AG09309 (cell line): ENCODE results near the gene CDC27.
"Not testable (repeated sequence)": the region's sequence is repeated elsewhere in the genome, so short reads cannot be mapped to it uniquely, and the experiment has no call there.

ENCODE experiments used
- DNase-seq: peaks from one replicate; pipeline ENCODE4 v3.0.0-alpha.2; 2010; ENCODE audit warnings: low read depth
- H3K4me3 ChIP-seq: 2 replicates; pipeline ENCODE4 v1.5.1; 2011; ENCODE audit warnings: mild to moderate bottlenecking, low read depth, low read length, moderate library complexity; ENCODE audit not compliant: control insufficient read depth
- CTCF ChIP-seq: IDR thresholded peaks from 2 replicates; pipeline ENCODE4 v1.5.1; 2011; ENCODE audit warnings: mild to moderate bottlenecking, low read depth, low read length, inconsistent platforms; ENCODE audit not compliant: insufficient read depth, control insufficient read depth; ENCODE audit errors: missing control alignments

Gene CDC27

GRCh38 chr17:47225911-47226688 is 37.0 kb upstream of the CDC27 start:
- DNase-seq, result no peak
- TF ChIP-seq CTCF, result no peak
- H3K4me3 ChIP-seq, result no peak overlapping the region

GRCh38 chr17:47225436-47225858 is 36.4 kb upstream of the CDC27 start:
- no peak overlapping the region for H3K4me3 ChIP-seq
- TF ChIP-seq CTCF, result no peak
- peak; percentile 59 for DNase-seq

GRCh38 chr17:47224966-47225365 is 35.9 kb upstream of the CDC27 start:
- H3K4me3 ChIP-seq, result no peak overlapping the region
- no peak for TF ChIP-seq CTCF
- DNase-seq, result no peak

- DNase-seq, H3K4me3 ChIP-seq: not testable (repeated sequence)
Measured at GRCh38 chr17:47224077-47224476, 35.0 kb upstream of the CDC27 start.

GRCh38 chr17:47223460-47223859 is 34.4 kb upstream of the CDC27 start:
- TF ChIP-seq CTCF, result no peak
- DNase-seq, result no peak
- no peak overlapping the region for H3K4me3 ChIP-seq

- TF ChIP-seq CTCF, result no peak
- no peak overlapping the region for H3K4me3 ChIP-seq
- DNase-seq, result no peak
Measured at GRCh38 chr17:47223007-47223406, 33.9 kb upstream of the CDC27 start.

- TF ChIP-seq CTCF, result no peak
- no peak overlapping the region for H3K4me3 ChIP-seq
- DNase-seq, result no peak
Measured at GRCh38 chr17:47222047-47222446, 33.0 kb upstream of the CDC27 start.
